Hematopoietic multipotent progenitor cell treated with erythropoietin and hydrocortisone succinate and interleukin-3 and kit ligand, for 4 days (in vitro differentiated cells): Measurements from ENCODE around the gene CDRT4.
A peak's percentile ranks its signal among the peaks of the same experiment; 100 is the strongest.
"Not testable (repeated sequence)": the region's sequence is repeated elsewhere in the genome, so short reads cannot be mapped to it uniquely, and the experiment has no call there.

ENCODE experiments used
- DNase-seq: peaks from one replicate; pipeline ENCODE4 v3.0.0-alpha.2; 2015

Gene CDRT4

DNA sequence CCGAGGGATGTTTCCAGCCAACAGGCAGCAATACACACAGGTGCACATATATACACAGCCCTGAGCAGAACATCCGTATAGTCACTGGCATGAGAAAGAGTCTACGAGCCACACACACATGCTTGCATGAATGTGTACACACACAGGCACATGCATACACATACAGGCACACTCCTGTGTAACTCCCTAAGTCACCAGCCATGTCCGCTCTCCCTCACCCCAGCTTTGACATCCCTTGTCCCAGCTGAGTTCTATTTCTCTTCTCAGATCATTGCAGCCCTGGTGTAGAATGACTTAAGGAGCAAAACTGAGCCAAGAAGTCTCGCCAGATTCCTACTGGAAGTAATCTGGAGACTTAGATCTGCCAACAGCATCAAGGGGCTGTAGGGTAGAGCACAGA is 13.1 kb downstream of the CDRT4 start:
- no peak for DNase-seq

DNA sequence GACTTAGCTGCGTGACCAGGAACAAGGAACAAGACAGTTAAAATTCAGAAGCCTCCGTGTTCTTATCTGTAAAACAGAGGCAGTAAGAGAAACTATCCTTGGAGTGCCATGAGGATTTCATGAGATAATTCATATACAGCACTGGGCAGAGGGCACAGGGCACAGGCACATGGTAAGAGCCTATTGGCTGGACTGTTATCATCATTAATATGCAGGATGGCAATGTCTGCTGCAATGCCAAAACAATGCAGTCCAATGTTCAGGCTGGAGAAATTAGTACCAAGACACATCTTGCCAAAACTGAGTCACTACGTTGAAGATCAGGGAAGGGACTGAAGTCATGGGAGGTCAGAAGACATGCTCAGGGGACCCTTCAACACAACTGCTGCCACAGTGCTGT is 13.6 kb downstream of the CDRT4 start:
- no peak for DNase-seq

DNA sequence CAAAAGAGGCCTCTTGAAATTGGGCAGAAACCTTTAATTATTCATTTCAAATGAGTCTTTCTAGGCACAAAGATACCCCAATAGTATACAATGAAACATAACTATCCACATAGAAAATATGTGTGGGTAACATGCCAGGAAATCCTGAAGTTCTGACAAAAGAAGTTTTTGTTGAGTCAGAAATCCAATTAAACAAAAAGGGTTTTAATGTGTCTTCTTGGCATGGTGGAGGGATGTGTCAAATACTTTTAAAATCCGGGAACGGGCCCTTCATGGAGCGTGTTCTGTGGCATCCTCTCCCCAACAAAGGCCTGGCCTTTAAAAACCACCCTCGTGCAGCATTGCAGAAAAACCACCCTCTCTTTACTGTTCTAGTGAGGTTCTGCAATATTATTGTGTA is 14.2 kb downstream of the CDRT4 start:
- no peak for DNase-seq

DNA sequence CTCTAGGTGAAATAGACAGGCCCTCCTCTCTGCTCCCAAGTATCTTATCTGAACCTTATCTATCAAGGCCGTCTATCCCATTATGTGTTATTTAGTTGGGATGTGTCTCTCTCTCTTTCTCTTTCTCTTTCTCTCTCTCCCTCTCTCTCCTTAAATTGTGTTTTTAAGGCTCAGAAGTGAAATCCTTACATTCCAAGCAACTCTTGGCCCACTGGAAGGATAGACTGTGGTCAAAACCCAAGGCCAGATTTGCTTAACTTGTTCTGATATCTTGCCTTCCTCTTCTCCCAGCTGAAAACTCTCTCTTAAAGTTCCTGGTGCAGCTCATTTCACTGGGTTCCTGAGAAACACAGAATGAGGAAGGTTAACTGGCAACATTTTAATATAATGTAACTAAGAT is 14.7 kb downstream of the CDRT4 start:
- DNase-seq, result no peak

DNA sequence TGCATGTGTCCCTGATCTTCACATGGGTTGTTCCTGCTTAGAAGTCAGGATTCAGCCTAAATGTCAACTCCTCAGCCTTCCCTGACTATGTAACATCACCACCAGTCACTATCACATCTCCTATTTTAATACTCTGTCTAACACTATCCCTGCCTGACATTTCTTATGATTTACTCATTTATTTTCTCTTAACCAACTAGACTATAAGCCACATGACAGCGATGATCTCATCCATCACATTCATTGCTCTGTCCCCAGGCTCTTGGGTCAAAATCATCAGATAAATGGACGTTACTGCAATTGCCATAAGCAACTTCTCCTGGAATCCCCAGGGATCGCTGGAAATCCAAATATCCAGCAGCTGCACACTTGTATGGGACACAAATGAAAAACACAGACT is 15.7 kb downstream of the CDRT4 start:
- no peak for DNase-seq

DNA sequence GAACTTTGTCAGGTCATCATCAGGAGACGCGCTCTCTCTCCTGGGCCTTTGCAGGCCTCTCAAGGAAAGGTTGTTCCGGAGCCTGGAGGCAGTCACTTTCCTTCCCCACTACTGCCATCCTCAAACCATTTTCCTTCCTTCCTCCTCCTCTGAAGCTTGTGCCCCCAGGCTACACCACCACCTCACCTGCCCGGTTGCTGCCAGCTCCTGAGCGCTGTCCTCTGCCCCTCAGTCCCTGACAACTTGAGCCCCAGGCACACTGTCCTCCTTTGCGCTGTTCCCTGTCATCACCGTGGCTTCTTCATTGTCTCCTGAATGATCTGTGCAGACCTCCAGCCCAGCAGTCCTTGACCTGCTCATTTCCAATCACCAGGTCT is 18.9 kb downstream of the CDRT4 start:
- no peak for DNase-seq

DNA sequence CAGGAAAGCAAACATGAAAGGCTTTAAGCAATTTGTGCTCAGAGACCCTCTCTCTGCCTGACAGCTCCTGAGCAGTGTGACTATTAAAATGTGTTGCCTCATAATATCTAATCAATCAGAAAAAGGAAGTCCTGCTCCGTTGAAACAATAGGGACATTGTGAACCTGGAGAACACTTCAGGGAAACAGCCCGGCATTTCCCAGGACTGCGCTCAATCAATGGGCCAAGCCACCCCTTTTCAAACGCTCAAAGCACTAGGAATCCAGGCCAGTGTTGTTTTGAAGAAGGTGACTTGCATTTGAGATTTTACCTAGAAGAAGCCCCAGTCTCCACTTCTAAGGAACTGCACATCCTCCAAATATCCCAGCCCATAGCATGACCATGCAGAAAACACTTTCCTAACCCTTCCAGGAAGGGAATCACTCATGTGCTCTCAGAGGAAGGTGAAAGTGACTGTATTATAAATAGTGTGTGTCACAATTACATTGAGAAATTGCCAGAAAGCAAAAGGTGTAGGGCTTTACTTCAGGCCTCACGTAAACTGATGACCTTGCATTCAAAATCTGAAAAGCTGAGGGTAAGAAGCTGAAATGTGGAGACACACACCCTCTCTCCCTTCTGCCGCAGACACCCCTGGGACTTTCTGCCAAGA is 19.4 kb downstream of the CDRT4 start:
- DNase-seq, result no peak

DNA sequence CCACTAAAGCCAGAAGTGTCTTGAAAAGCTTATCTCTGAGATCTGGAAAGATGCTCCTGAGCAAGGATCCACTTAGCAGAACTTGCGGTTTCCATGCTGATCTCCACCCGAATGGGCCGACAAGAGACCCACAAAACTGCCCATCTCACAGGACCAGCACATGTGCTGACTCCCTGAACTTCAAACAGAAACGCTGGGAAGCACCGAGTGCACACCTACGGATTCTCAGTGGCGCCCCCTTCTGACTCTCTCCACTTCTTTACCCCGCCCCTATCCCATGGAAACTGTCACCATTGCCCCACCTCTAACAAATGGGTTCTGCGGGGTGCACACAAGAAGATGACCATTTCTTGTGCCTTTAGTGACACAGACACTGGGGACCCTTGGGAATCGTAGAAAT is 21.4 kb downstream of the CDRT4 start:
- DNase-seq, result peak; percentile 7

DNA sequence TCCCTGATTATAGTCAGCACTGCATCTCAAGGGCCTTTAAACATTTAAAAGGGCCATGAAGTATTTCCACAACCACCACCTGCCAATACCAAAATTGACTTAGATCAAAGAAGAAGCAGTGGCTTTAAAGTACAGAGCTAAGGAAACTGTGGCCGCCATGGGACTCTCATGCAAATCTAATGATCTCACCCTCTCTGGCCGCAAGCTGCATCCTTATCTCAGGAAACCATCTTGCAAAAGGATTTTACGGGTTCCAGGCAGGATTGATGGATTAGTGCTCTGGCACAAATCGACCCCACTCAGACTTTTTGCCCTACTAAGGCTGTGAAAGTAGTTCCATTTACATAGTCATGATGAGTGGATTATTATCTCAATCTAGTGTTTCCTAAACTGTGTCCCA is 22.6 kb downstream of the CDRT4 start:
- DNase-seq, result peak; percentile 67

DNA sequence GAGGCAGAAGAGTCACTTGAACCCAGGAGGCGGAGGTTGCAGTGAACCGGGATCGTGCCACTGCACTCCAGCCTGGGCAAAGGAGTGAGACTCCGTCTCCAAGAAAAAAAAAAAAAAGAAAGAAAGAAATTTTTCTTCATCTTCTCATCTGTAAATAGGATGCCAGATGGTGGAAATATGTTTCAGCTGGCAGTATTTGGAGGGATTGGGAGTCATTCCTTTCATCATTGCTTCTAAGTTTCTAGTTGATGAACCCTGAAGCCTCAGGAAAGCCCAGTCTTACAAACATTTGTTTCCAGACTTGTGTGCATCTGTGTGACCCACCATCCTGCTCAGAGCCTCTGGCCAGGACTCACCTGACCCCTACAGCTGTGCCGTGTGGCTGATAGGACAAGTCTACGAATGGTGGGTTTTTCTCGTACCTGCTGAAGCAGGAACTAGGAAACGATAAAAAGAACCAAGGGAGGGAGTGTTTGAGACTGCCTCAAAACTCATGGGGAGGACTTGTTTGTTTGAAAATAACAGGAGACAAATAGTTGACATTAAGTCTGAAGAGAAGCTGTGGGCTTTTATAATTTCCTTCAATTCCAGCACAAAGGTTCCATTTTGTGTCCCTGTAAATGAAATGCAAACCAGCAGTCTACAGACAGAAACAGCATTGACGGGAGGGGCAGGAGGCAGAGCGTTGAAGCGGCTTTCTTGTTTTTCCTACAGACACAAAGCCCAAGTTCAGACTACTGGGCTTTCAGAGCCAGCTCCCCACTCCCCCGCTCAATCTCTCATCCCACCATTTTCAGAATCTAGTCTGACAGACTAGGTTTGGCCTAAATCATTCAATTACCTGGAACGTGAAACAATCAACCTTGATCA is 24.9 kb downstream of the CDRT4 start:
- DNase-seq, result no peak

DNA sequence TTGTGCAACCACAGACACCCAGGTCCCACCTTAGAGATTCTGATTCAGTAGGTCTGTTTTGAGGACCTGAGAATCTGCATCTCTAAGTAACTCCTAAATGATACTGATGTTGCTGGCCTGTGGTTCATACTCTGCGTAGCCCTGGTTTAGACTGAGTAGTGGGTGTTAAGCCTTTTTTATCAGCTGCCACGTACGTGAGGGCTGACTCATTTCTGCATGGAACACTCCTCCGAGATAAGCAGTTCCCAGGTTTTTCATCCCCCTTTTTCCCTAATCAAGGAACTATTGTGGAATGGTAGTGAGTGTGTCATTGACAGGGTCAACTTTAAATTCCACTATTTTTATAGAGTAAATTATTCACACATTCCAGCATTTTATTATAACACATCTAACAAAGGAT is 26.1 kb downstream of the CDRT4 start:
- no peak for DNase-seq

DNA sequence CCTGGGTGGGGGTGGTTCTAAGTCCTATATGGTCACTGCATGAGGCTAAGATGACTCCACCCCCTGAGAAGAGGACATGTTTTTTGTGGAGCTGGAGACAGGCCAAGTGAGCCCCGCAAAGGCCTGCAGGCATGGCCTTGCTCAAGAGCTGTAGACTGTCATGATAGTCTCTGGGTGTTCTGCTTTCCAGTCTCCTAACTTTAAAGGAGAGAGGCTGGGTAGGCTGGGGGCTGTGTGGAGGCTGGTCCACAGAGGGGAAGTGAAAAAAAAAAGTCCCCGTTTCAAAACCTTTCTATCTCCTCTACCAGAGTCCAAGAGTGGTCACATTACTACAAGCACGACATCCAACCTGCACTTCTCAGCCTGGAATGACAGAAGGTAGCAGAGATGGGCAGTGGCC is 27.1 kb downstream of the CDRT4 start:
- peak; percentile 54 for DNase-seq

DNA sequence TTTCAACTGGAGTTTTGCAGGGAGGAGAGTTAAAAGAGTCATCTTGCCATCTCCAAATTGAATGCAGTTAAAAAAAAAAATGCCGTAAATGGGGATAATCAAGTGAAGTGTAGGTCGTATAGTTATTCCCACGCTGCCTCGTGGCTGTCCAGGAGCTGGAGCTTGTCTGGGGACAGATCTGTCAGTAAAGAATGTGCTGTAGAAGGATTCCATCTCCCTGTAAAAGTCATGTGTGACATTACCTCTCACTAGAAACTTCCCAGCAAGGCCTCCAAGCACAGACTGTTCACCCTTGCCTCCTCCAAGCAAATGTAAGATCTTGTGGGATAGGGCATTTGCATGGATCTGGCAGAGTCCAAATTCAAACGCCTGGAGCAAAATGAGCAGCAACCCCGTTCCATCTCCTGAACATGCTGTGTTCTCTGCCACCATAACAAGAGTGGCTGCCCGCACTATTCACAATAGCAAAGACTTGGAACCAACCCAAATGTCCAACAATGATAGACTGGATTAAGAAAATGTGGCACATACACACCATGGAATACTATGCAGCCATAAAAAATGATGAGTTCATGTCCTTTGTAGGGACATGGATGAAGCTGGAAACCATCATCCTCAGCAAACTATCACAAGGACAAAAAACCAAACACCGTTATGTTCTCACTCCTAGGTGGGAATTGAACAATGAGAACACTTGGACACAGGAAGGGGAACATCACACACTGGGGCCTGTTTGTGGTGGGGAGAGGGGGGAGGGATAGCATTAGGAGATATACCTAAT is 28.0 kb downstream of the CDRT4 start:
- not testable (repeated sequence) for DNase-seq

DNA sequence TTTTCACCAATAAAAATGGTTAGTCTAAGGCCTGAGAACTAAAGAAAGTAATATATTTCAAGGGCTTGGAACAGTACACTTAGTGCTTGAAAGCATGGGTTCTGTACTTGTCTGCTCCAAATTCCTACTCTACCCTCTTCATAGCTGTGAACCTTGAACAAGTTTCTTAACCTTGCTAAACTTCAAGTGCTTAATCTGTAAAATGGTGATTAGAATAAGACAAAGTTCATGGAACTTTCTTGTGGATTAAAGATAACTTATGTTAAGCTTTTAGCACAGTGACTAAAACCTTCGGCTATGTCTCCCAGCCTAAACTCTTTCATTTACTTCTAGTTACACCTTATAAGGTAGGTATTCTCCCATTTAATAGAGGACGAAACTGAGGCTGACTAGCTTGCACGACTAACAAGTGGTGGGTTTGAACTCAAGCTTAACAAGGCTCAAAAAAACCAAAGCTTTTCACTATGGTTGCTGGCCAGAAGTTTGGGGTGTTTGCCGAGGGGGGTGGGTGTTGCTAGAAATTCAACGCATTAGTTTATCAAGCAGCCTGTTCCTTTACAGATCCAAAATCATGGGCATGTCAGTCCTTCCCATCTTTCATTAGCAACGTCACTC is 28.8 kb downstream of the CDRT4 start:
- no peak for DNase-seq

DNA sequence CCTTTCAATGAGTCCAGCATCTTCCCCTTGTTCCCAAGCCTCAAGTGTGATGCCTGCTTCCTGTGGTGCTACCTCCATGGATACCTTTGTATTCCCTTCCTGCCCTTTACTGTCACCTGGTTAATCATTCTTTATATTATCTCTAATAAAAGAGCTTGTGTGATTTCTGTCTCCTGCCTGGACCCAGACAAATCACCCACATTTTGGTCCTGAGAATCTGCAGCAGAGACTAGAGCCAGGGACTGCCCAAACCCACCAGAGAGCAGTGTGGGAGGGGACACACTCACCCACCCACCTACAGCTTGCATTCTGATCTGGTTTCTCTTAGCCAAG is 30.2 kb downstream of the CDRT4 start:
- no peak for DNase-seq

DNA sequence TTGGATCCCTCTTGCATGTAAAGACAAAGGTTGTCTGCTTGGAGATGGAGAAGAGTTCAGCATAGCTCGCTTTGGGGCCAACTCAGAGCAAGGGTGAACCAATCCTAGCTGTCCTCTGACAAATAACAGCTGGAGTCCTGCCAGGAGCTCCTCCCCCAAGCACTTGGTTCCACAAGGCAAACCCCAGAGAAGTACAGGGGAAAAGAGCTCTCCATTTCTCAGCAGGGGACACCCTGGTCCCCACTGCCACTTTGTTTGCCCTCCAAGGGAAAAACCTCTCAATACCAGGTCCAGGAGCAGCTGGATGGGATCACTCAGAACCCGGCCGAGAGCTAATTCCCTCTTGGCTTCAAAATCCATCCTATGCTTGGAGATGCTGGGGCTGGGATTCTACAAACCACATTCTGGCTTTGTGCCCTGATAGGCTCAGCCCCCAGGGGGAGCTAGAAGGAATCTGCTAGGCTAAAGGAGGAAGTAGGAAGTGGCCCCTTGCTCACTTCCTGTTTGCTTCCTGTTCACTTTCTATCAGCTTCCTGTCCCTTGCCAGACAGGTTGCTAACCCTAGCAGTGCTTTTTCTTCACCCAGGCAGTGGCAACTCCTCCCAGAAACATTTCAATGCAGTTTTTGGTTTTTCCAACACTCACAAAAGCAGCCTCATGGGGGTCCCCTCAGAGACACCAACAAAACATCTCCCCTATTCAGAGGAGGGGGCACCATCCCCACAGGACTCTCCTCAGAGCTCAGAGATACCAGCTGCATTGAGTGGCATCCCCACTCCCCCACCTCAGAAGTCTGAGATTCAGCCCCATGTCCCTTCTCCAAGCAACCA is 30.7 kb downstream of the CDRT4 start:
- DNase-seq, result peak; percentile 70

DNA sequence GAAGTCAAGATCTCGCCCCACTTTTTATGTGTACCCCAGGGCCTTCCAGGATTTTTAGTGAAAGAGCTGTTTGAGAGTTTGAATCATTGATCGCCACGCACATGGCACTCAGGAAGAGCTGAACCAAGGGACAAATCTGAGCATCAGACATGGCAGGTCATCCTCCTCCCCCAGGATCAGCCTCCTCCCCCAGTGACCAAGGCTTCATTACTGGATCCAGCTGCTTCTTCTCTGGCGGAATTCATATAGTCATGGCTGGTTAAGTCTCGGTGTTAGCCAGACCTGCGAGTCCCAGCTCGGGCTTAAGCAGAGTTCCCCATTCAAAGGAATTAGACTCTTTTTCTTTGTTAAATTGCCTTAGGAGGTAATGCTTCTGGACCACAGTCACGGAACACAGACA is 32.5 kb downstream of the CDRT4 start:
- DNase-seq, result no peak

DNA sequence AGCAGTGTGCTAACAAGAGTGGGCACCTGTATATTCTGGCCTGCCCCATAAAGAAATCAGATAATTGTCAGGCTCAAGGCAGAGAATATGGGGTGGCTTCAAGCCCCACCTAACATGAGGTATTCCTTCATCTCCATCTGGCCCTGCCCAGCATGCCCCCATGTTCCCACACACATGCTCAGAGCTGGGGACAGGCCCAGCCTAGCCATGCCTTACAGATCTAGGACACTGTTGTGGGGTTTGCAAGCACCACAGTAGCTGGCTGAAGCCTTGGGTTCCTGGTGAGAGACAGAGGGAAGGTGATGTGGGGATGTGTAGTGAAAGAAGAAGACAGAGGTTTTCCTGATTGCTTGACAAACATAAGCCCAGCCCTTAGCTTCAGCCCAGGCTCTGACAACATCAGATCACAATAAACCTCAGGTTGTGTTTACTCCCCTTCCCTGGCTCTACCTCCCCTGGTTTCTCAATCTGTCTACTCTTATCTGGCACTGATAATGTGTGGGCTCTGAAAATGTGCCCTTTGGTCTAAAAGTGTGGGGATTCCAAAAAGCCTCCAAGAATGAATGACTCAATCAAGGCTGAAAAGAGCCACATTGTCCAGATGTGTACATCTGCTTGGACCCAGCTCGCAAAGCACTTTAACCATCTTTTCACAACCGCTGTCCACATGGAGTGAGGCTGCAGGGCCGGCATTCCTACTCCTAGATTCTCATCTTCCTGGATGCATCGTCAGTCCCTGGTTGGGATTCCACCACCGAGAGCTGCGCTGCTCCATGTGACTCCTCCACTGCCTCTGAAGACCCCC is 34.4 kb downstream of the CDRT4 start:
- no peak for DNase-seq

DNA sequence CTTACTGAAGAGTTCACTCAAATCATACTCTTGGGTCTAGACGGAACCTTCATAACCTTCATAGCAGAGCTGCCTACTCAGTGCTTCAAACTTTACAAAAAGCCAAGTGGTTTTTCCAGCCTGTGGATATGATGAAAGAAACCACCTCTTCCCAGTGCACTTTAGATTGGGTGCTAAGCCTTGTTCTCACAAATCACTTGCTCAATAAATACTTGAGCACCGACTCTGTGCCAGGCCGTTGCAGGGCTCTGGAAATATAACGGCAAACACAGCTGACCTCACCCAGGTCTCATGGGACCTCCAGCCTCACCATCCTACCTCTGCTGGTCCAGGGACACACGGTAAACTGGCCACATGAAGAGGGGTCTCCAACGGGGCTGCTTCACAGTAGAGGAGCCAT is 35.7 kb downstream of the CDRT4 start:
- no peak for DNase-seq

DNA sequence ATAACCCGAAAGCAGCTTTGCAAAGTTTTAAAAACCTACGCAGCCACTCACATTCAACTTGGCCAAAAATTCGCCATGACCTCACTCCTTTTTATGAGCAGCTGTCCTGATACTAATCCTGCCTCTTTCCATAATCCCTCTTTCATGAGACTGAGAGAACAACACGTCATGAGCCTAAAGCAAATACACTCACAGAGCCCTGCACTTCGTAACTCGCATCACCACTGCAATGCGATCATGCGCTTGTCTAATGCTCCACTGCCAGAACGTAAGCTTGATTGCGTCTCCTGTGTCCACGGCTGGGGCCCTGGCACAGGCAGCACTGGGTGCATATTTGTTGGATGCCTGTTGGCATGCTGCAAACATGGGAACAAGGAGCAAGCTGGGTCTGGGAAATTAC is 36.2 kb downstream of the CDRT4 start:
- no peak for DNase-seq

DNA sequence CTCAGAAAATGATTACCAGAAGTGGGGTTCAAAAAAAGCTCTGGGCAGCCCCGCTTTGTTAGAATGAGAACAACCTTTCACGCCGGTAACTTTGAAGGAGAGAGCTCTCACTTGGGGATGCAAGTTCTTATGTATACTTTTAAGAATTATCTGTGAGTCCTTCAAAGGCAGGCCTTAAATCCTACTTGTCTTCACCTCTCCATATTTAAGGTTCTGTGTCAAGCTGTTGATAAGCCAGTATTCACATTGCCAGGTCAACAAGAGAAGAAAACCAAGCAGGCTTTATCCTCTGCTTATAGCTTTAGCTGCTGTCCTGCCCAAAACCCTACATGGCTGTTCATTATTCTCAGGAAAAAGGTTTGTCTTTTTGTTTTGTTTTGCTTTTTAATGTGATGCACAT is 42.9 kb downstream of the CDRT4 start:
- no peak for DNase-seq
